ENCODE measurements around the gene ZMAT5.

DNA sequence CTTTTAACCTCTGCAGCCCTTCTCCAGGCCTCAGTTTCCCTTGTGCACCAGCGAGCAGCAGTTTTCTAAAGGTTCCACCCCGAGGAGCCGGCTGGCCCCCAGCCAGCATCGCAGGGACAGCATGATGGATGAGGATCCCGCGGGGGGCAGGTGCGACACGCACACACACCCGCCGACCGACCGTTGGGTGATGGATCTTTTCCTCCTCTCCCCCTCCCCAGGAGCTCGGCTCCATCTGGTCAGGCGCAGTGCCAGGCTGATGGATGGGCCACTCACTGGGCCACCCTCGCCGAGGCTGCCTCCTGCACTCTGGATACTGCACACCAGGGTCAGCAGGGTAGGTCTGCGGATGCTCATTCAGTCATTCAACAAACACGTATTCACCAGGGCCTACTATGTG is 59.8 kb downstream of the ZMAT5 start:
- TF ChIP-seq, protein P1, sequence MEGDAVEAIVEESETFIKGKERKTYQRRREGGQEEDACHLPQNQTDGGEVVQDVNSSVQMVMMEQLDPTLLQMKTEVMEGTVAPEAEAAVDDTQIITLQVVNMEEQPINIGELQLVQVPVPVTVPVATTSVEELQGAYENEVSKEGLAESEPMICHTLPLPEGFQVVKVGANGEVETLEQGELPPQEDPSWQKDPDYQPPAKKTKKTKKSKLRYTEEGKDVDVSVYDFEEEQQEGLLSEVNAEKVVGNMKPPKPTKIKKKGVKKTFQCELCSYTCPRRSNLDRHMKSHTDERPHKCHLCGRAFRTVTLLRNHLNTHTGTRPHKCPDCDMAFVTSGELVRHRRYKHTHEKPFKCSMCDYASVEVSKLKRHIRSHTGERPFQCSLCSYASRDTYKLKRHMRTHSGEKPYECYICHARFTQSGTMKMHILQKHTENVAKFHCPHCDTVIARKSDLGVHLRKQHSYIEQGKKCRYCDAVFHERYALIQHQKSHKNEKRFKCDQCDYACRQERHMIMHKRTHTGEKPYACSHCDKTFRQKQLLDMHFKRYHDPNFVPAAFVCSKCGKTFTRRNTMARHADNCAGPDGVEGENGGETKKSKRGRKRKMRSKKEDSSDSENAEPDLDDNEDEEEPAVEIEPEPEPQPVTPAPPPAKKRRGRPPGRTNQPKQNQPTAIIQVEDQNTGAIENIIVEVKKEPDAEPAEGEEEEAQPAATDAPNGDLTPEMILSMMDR (IDR thresholded peaks at IDR 0.05; ENCODE audit: borderline replicate concordance, extremely low read depth, low read length, poor library complexity, severe bottlenecking), result no peak
- no peak for TF ChIP-seq EZH2 (IDR thresholded peaks at IDR 0.05; ENCODE audit: borderline replicate concordance, low read depth, low read length, severe bottlenecking)

Data from DND-41 (cell line).